ENCODE measurements around the gene C14orf132.

- TF ChIP-seq CTCF (conservative IDR thresholded peaks at IDR 0.05; ENCODE audit: low read depth, low read length) (no peak), POLR2A (IDR thresholded peaks at IDR 0.05; ENCODE audit: low read depth, low read length) (no peak), CEBPB (IDR thresholded peaks at IDR 0.05; ENCODE audit: low read depth, low read length) (no peak)
Observed at GRCh38 chr14:96051642-96052540, 12.7 kb downstream of the C14orf132 start.
